ENCODE data around the gene UBE2Z.

UBE2Z gene

GRCh38 chr17:48873696-48874443, 34.3 kb upstream of the UBE2Z start:
- TF ChIP-seq, protein P1, sequence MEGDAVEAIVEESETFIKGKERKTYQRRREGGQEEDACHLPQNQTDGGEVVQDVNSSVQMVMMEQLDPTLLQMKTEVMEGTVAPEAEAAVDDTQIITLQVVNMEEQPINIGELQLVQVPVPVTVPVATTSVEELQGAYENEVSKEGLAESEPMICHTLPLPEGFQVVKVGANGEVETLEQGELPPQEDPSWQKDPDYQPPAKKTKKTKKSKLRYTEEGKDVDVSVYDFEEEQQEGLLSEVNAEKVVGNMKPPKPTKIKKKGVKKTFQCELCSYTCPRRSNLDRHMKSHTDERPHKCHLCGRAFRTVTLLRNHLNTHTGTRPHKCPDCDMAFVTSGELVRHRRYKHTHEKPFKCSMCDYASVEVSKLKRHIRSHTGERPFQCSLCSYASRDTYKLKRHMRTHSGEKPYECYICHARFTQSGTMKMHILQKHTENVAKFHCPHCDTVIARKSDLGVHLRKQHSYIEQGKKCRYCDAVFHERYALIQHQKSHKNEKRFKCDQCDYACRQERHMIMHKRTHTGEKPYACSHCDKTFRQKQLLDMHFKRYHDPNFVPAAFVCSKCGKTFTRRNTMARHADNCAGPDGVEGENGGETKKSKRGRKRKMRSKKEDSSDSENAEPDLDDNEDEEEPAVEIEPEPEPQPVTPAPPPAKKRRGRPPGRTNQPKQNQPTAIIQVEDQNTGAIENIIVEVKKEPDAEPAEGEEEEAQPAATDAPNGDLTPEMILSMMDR (IDR thresholded peaks at IDR 0.05) = no peak
- no peak overlapping the region for H3K9ac ChIP-seq
- no peak overlapping the region for H3K27ac ChIP-seq
- no peak overlapping the region for H3K4me2 ChIP-seq (ENCODE audit: low read length)
- no peaks in the 10 kb centered on the region for H3K27me3 ChIP-seq (ENCODE audit: control insufficient read depth, insufficient read depth, low read length)
- H3K79me2 ChIP-seq = no peaks in the 10 kb centered on the region
- H3K9me3 ChIP-seq (ENCODE audit: control insufficient read depth, low read length) = no peaks in the 10 kb centered on the region
- H2AFZ ChIP-seq = no peak overlapping the region
- H3K4me3 ChIP-seq (ENCODE audit: low read depth, low read length) = no peak overlapping the region
- no peaks in the 10 kb centered on the region for H3K36me3 ChIP-seq (ENCODE audit: control insufficient read depth, insufficient read depth, low read length)
- H3K4me1 ChIP-seq = no peaks in the 10 kb centered on the region

DNA sequence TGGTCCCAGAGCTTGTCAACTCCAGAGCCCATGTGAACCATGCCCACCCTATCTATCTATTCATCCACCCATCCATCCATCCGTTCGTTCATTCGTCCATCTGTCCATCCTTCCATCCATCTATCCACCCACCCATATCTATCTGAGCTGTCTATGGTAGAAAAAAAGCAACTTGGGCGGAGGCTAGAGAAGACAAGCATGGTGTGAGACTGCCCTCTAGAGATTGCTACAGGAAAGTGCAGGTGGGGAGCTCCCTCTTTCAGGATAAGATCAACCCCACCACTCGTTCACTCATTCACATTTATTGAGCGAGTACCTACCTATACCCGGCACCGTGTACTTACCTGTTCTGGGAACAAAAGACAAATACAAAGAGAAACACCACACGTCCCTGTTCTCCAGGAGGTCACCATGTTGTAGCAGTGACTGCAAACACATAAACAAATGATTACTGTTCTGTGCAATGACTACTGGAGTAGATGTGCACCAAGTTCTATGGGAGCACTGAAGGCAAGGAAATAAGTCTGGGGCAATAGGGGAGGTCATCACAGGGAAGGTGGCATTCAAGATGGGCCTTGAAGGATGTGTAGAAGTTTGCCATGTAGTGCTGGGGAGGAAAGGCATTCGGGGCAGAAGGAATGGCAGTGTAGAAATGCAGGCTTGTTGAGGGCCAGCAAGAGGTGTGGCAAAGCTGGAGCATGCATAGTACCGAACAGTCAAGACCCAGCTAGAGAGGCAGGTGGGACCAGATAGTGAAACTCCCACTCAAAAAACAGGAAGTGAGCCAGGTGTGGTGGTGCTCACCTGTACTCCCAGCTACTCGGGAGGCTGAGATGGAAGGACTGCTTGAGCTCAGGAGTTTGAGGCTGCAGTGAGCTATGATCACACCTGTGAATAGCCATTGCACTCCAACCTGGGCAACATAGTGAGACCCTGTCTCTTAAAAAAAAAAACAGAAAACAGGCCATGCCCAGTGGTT, 29.0 kb upstream of the UBE2Z start:
- H3K9ac ChIP-seq = no peak overlapping the region
- TF ChIP-seq, protein P1 (IDR thresholded peaks at IDR 0.05) = peak; percentile 94

DNA sequence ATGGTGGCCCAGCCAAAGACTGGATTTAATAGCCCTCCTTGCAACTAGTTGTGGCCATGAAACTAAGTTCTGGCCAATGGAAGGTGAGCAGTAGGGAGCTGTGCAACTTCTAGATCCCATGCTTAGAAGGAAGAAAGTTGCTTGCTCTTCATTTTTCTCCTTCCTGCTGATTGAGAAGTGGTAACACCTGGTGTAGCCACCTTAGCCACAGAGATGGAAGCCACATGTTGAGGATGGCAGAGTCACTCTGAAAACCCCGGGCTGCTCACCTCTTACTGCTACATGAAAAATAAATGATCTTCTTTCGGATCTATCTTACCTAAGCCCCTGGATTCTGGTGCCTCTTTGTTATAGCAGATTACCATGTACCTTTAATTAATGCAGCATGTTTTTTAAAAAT, 25.9 kb upstream of the UBE2Z start:
- Histone ChIP-seq H3K27me3 (ENCODE audit: control insufficient read depth, insufficient read depth, low read length) (no peaks in the 10 kb centered on the region), H2AFZ (no peak overlapping the region), H3K9ac (no peak overlapping the region), H3K27ac (no peak overlapping the region), H3K4me2 (ENCODE audit: low read length) (no peak overlapping the region), H3K79me2 (no peaks in the 10 kb centered on the region), H3K9me3 (ENCODE audit: control insufficient read depth, low read length) (no peaks in the 10 kb centered on the region), H3K4me1 (no peaks in the 10 kb centered on the region), H3K4me3 (ENCODE audit: low read depth, low read length) (no peak overlapping the region), H3K36me3 (ENCODE audit: control insufficient read depth, insufficient read depth, low read length) (no peaks in the 10 kb centered on the region)
- TF ChIP-seq, protein P1 (IDR thresholded peaks at IDR 0.05) = no peak

More for the DNA sequence above, 29.0 kb upstream of the UBE2Z start:
- Histone ChIP-seq H3K27ac (no peak overlapping the region), H3K4me1 (no peaks in the 10 kb centered on the region), H2AFZ (no peak overlapping the region), H3K4me3 (ENCODE audit: low read depth, low read length) (no peak overlapping the region), H3K79me2 (no peaks in the 10 kb centered on the region), H3K36me3 (ENCODE audit: control insufficient read depth, insufficient read depth, low read length) (no peaks in the 10 kb centered on the region), H3K4me2 (ENCODE audit: low read length) (no peak overlapping the region), H3K27me3 (ENCODE audit: control insufficient read depth, insufficient read depth, low read length) (no peaks in the 10 kb centered on the region), H3K9me3 (ENCODE audit: control insufficient read depth, low read length) (no peaks in the 10 kb centered on the region)

GRCh38 chr17:48883171-48883570, 25.0 kb upstream of the UBE2Z start:
- Histone ChIP-seq H3K9ac (no peak overlapping the region), H3K27me3 (ENCODE audit: control insufficient read depth, insufficient read depth, low read length) (no peaks in the 10 kb centered on the region), H3K4me1 (no peaks in the 10 kb centered on the region), H3K9me3 (ENCODE audit: control insufficient read depth, low read length) (no peaks in the 10 kb centered on the region), H3K4me2 (ENCODE audit: low read length) (no peak overlapping the region), H3K27ac (no peak overlapping the region), H2AFZ (peak overlapping the region; percentile 40), H3K4me3 (ENCODE audit: low read depth, low read length) (no peak overlapping the region), H3K36me3 (ENCODE audit: control insufficient read depth, insufficient read depth, low read length) (no peaks in the 10 kb centered on the region), H3K79me2 (no peaks in the 10 kb centered on the region)
- TF ChIP-seq, protein P1 (IDR thresholded peaks at IDR 0.05) = no peak

Measured in parathyroid adenoma (tissue), 2 donors.